ENCODE data around the gene PIK3R2. TPM values are rescaled to one million over a fixed set of nuclear protein-coding genes. Genes with fewer than 3 reads are reported as not detected.

PIK3R2 gene
- 1.7 to 11.5 TPM (median 8.6 TPM) in 5 replicates for total RNA-seq (2022; extraction: Qiagen RNA extraction; ENCODE audit: low read depth)

DNA sequence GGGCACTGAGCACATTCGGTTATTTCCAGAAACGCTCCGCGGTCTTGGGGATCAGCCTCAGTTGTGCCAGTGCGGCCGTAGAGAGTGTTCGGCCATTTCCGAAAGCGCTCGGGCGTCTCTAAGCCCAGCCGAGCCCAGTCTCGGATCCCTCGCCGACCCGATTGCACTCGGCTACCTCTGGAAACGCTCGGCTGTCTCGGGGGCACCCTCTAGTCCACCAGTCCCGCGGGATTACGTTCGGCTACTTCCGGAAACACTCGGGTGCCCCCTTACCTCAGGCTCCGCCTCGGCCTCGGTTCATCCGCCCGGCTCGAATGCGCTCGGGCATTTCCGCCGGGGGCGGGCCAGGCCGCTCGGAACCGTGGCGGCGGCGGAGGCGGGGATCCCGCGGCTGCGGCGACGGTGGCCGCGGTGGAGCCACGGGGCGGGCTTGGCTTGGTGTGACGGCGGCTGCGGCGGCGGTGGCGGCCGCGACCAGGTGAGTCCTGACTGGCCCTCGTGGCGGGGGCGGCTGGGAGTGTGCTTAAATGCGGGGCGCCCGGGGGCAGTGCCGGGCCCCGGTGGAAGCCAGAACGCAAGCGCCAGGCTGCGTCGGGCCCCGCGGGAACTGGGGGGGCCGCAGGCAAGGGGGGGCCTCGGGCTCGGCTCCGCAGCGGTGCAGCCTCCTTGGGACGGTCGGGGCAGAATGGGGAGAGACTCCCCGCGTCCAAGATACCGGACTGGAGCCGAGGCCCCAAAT is at the start of gene PIK3R2:
Gene PIK3R2 (plus strand): TSS at position 347 of the 739 bp plus-strand sequence. CDS start 2,717 bp downstream, outside the sequence.

DNA sequence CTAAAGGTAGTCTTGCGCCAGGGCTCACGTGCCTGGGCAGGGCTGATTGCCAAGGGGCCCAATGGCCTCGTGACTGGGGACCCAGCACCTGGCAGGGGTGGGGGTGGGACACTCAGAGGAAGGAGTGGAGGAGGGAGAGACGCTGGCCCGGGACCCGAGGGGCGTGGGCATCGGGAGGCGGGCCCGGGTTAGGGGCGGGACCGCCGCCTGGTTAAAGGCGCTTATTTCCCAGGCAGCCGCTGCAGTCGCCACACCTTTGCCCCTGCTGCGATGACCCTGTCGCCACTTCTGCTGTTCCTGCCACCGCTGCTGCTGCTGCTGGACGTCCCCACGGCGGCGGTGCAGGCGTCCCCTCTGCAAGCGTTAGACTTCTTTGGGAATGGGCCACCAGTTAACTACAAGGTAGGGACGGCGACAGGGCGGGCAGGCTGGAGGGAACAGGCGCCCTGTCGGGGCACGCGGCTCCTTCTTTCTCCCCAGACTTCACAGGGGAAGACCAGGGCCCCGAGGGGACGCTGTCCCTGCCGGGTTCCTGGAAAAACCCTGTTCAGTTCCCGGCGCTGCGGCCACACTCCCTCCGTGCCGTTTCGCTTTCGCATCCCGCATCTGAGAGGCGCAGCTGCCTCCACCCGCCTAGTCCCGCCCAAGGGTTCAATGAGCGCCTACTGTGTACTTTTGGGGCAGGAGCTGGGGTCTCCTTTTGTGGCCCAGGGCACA is 20.8 kb downstream of the PIK3R2 start, which contains the start of gene IFI30:
Gene IFI30 (plus strand): TSS at position 242 of the 717 bp plus-strand sequence. CDS start 29 bp downstream, at position 271.

DNA sequence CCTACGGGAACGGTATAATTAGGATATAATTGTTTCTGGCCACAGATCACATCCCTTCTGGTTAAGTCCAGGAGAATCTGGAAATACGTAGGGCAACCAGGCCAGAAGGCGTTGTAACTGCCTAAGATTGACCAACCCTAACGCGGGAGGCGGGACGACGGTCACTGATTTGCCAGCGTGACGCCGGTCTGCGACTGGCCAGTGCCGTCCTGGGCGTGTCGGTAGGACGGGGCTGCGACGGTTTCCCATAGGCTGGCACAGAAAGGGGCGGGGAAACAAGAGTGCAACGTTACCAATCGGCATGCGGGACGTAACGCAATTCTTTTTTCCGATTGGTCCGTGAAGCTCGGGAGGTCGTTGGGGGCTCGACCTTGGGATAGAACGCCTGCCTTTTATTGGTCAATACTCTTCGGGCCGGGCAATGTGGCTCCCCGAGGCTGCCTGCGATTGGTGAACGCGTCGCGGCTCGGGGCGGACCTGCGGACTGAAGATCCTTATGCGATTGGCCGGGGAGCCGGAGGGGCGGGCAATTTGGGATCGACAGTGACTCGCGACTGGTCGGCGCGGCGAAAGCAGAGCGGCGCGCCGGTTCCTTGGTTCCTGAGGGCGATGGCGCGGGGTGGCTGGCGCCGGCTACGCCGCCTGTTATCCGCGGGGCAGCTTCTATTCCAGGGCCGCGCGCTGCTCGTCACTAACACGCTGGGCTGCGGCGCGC is 39.9 kb downstream of the PIK3R2 start, which contains the start of gene MPV17L2:
Gene MPV17L2 (plus strand): TSS at position 546 of the 715 bp plus-strand sequence. CDS start 64 bp downstream, at position 610.

DNA sequence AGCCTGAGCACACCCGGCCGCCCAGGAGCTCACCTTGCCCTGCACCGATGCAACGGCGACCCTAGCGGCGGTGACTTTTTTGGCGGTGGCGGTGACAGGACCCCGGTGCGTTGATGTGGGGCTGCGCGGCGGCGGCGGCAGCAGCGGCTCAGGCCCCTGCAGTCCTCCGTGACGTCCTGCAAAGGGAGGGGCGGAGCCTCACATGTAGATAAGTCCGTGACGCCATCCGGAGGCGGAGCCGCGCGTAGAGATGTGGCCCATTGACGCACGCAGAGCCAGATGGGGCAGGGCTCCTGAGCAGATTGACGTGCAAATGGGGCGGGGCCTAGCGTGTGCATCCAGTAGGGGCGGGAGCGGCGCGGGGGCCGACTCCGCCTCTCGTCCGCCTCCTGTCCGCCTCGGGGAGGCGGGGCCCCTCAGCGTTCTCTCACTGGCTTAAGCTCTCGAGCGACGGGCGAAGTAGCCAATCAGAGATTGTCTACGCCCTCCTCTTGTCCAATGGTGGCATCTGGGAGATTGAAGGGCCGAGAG is 51.0 kb downstream of the PIK3R2 start, which contains the start of gene RAB3A:
Gene RAB3A (minus strand): TSS at position 180 of the 531 bp plus-strand sequence. CDS start 1,302 bp downstream, outside the sequence.

Other genes with a start within 250 kb of the PIK3R2 start
- 98.0 to 115 TPM (median 105 TPM) in 5 replicates for gene CCDC124, start 220.1 kb upstream of the PIK3R2 start, total RNA-seq (2022; extraction: Qiagen RNA extraction; ENCODE audit: low read depth)
- gene KCNN1, start 186.1 kb upstream of the PIK3R2 start, total RNA-seq (2022; extraction: Qiagen RNA extraction; ENCODE audit: low read depth): 0.37 to 1.4 TPM (median 0.59 TPM) in 5 replicates
- 19.4 to 29.6 TPM (median 27.1 TPM) in 5 replicates for gene ARRDC2, start 145.0 kb upstream of the PIK3R2 start, total RNA-seq (2022; extraction: Qiagen RNA extraction; ENCODE audit: low read depth)
- not detected in 5 replicates for gene IL12RB1, start 66.2 kb upstream of the PIK3R2 start, total RNA-seq (2022; extraction: Qiagen RNA extraction; ENCODE audit: low read depth)
- gene MAST3, start 55.4 kb upstream of the PIK3R2 start, total RNA-seq (2022; extraction: Qiagen RNA extraction; ENCODE audit: low read depth): 1.7 to 2.6 TPM (median 1.9 TPM) in 5 replicates
- 12.2 to 20.9 TPM (median 15.6 TPM) in 5 replicates for gene IFI30, start 20.6 kb downstream of the PIK3R2 start, total RNA-seq (2022; extraction: Qiagen RNA extraction; ENCODE audit: low read depth)
- 8.2 to 13.6 TPM (median 13.0 TPM) in 5 replicates for gene MPV17L2, start 40.1 kb downstream of the PIK3R2 start, total RNA-seq (2022; extraction: Qiagen RNA extraction; ENCODE audit: low read depth)
- 0.63 to 1.1 TPM (median 0.78 TPM) in 5 replicates for gene RAB3A, start 50.9 kb downstream of the PIK3R2 start, total RNA-seq (2022; extraction: Qiagen RNA extraction; ENCODE audit: low read depth)
- 0.08 to 0.22 TPM (median 0.16 TPM) in 4 of 5 replicates, not detected in the other for gene PDE4C, start 73.3 kb downstream of the PIK3R2 start, total RNA-seq (2022; extraction: Qiagen RNA extraction; ENCODE audit: low read depth)
- 0.31 to 0.59 TPM (median 0.39 TPM) in 5 replicates for gene IQCN, start 121.3 kb downstream of the PIK3R2 start, total RNA-seq (2022; extraction: Qiagen RNA extraction; ENCODE audit: low read depth)
- 27.0 to 68.8 TPM (median 60.8 TPM) in 5 replicates for gene JUND, start 128.5 kb downstream of the PIK3R2 start, total RNA-seq (2022; extraction: Qiagen RNA extraction; ENCODE audit: low read depth)
- gene LSM4, start 169.9 kb downstream of the PIK3R2 start, total RNA-seq (2022; extraction: Qiagen RNA extraction; ENCODE audit: low read depth): 212 to 240 TPM (median 230 TPM) in 5 replicates
- 2.2 to 3.7 TPM (median 3.6 TPM) in 5 replicates for gene PGPEP1, start 187.4 kb downstream of the PIK3R2 start, total RNA-seq (2022; extraction: Qiagen RNA extraction; ENCODE audit: low read depth)
- gene GDF15, start 233.0 kb downstream of the PIK3R2 start, total RNA-seq (2022; extraction: Qiagen RNA extraction; ENCODE audit: low read depth): 32.5 to 82.2 TPM (median 56.6 TPM) in 5 replicates
- gene LRRC25, start 244.5 kb downstream of the PIK3R2 start, total RNA-seq (2022; extraction: Qiagen RNA extraction; ENCODE audit: low read depth): 0.05 TPM in 2 of 5 replicates, not detected in the others